Stomach (tissue), 9 donors: ENCODE data around the gene TTC34. TPM values are rescaled to one million over a fixed set of nuclear protein-coding genes. Genes with fewer than 3 reads are reported as not detected.
A peak's percentile ranks its signal among the peaks of the same experiment; 100 is the strongest.
"Not testable (repeated sequence)": the region's sequence is repeated elsewhere in the genome, so short reads cannot be mapped to it uniquely, and the experiment has no call there.

Source experiments
- DNase-seq, 2 donors: peaks; one replicate each; pipeline versions ENCODE4 v3.0.0 to v3.0.0-alpha.2; 2013 to 2019
- H3K27ac ChIP-seq, 5 donors: fragments of 200-600 bp in 4 of 5; sonication (generic) in 4 of 5; one replicate each; pipeline ENCODE4 v1.5.1; 2013 to 2019; ENCODE audit warnings: mild to moderate bottlenecking in 1 of 5, moderate library complexity in 1 of 5
- H3K27me3 ChIP-seq, 3 donors: fragments of 200-600 bp; sonication (generic); one replicate each; pipeline ENCODE4 v1.5.1; 2017 to 2019; ENCODE audit warnings: mixed run types in 1 of 3
- H3K36me3 ChIP-seq, 4 donors: fragments of 200-600 bp; sonication (generic); 1 replicate in 3 of 4; 2 replicates in 1 of 4; pipeline ENCODE4 v1.5.1; 2016 to 2019
- H3K4me1 ChIP-seq, 4 donors: fragments of 200-600 bp; sonication (generic); one replicate each; pipeline ENCODE4 v1.5.1; 2016 to 2019
- H3K4me3 ChIP-seq, 4 donors: fragments of 200-600 bp; sonication (generic) in 3 of 4; one replicate each; pipeline ENCODE4 v1.5.1; 2016 to 2019; ENCODE audit warnings: mild to moderate bottlenecking in 1 of 4
- H3K9me3 ChIP-seq, 4 donors: fragments of 200-600 bp; sonication (generic); one replicate each; pipeline ENCODE4 v1.5.1; 2016 to 2019
- EP300 ChIP-seq: sonication (generic); formaldehyde crosslinking; IDR thresholded peaks from one replicate; pipeline ENCODE4 v1.6.1; 2017; ENCODE audit warnings: antibody characterized with exemption
- POLR2A ChIP-seq, 4 donors: fragments of 450-650 bp; IDR thresholded peaks; one replicate each; pipeline ENCODE4 v1.6.1; 2016; ENCODE audit warnings: antibody characterized with exemption in 4 of 4, control low read depth in 2 of 4, mild to moderate bottlenecking in 1 of 4, moderate library complexity in 1 of 4
- POLR2AphosphoS5 ChIP-seq, 3 donors: sonication (generic); formaldehyde crosslinking; IDR thresholded peaks; one replicate each; pipeline ENCODE4 v1.6.1; 2016; ENCODE audit warnings: antibody characterized with exemption in 3 of 3
- WGBS, 5 donors: extraction: QIAGEN DNeasy Blood & Tissue Kit in 3 of 5; methylation state at CpG; one replicate each; pipeline versions ENCODE4 v1.1.5 to v1.1.7; 2013 to 2018; 5-methylcytosine and 5-hydroxymethylcytosine counted together
- intact Hi-C: fragments of 100-400 bp; cut with DNase I; formaldehyde crosslinking; loops from one replicate; pipeline ENCODE4 v1.15.1; 2023; ENCODE audit warnings: low total_unique reads
- polyA plus RNA-seq, 3 donors: library from polyadenylated mRNA; stranded (reverse); fragments of 200-250 nt; gene quantifications; one replicate each; pipeline ENCODE4 v1.2.3, GENCODE V29; 2013
- total RNA-seq, 5 donors: library from RNA; depleted of rRNA; stranded (reverse); fragments of >200 nt; gene quantifications; one replicate each; pipeline versions ENCODE4 v1.1.0 to v1.2.3, GENCODE V29; 2014 to 2016
- TF ChIP-seq, protein P1 (sequence below), 7 experiments: fragments of 450-650 bp in 4 of 7; fragments of 200-600 bp in 3 of 7; sonication (generic) in 3 of 7; IDR thresholded peaks; one replicate each; pipeline ENCODE4 v1.5.1; 2016 to 2019; ENCODE audit warnings: antibody characterized with exemption in 7 of 7, control low read depth in 2 of 7, mild to moderate bottlenecking in 1 of 7
- donor health status: healthy with polysubstance abuse.
- donor health status: Bipolar disorder and iron deficiency.
- donor health status: healthy.

Gene TTC34
- total and polyA plus RNA-seq, 8 donors: 0.06 to 1.3 (median 0.33) TPM; not detected in 2

DNA sequence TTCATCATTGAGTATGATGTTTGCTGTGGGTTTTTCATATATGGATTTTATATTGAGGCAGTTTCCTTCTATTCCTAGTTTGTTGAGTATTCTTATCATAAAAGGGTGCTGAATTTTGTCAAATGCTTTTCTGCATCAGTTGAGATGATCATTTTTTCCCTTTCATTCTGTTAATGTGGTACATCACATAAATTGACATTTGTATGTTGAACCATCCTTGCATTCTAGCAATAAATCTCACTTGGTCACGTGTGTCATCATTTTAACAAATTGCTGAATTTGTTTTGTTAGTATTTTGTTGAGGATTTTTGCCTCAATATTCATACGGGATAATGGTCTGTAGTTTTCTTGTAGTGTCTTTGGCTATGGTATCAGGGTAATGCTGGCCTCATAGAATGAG lies 19.9 kb downstream of the TTC34 start:
- 60 to 69% (median 65%) methylated on average over 2 of the region's 2 CpGs for WGBS, 5 donors
- no peak overlapping the region for H3K27ac ChIP-seq
- H3K36me3 ChIP-seq: no peaks in the 10 kb centered on the region
- H3K4me3 ChIP-seq: no peak overlapping the region
- intact Hi-C loops: no loop called here
- H3K27me3 ChIP-seq: peaks cover 0 to 53% (median 0%) of the 10 kb centered on the region in 3 donors
- no peaks in the 10 kb centered on the region for H3K4me1 ChIP-seq
- no peak for DNase-seq
- peaks cover 7 to 36% (median 29%) of the 10 kb centered on the region in 4 donors for H3K9me3 ChIP-seq
- TF ChIP-seq POLR2AphosphoS5 (IDR thresholded peaks at IDR 0.05) (no peak), POLR2A (IDR thresholded peaks at IDR 0.05) (no peak), EP300 (no peak)
- TF ChIP-seq, protein P1, sequence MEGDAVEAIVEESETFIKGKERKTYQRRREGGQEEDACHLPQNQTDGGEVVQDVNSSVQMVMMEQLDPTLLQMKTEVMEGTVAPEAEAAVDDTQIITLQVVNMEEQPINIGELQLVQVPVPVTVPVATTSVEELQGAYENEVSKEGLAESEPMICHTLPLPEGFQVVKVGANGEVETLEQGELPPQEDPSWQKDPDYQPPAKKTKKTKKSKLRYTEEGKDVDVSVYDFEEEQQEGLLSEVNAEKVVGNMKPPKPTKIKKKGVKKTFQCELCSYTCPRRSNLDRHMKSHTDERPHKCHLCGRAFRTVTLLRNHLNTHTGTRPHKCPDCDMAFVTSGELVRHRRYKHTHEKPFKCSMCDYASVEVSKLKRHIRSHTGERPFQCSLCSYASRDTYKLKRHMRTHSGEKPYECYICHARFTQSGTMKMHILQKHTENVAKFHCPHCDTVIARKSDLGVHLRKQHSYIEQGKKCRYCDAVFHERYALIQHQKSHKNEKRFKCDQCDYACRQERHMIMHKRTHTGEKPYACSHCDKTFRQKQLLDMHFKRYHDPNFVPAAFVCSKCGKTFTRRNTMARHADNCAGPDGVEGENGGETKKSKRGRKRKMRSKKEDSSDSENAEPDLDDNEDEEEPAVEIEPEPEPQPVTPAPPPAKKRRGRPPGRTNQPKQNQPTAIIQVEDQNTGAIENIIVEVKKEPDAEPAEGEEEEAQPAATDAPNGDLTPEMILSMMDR (IDR thresholded peaks at IDR 0.05): no peak

DNA sequence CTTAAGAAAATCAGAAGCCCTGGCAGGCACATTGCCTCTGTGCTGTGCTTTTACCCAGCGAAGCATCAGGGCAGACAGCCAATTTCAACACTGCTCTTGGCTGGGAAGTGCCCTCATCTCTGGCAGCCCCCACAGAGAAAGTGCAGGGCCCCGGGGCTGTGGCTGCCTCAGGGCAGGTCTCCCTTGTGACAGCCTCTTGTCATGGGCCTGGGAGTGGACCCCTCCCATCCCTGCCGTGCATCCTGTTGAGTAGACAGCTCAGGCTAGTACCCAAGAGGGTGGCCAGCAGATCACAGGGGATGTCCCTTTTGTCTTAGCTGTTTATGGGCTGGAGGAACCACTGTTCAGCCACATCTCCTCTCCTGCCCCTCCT lies 23.3 kb downstream of the TTC34 start:
- Histone ChIP-seq H3K27me3 (peaks cover 0 to 35% (median 0%) of the 10 kb centered on the region in 3 donors), H3K27ac (no peak overlapping the region), H3K4me3 (no peak overlapping the region), H3K9me3 (peaks cover 7 to 32% (median 27%) of the 10 kb centered on the region in 4 donors), H3K36me3 (no peaks in the 10 kb centered on the region), H3K4me1 (no peaks in the 10 kb centered on the region)
- WGBS, 5 donors: 13 to 25% (median 14%) methylated on average over 1 to 3 of the region's 3 CpGs
- intact Hi-C loops: loop anchor here (5.0 kb wide), 1 partner anchor 356 kb away; no protein-coding TSS in a partner anchor
- TF ChIP-seq POLR2AphosphoS5 (IDR thresholded peaks at IDR 0.05): no peak
- no peak for TF ChIP-seq POLR2A (IDR thresholded peaks at IDR 0.05)
- no peak for DNase-seq

DNA sequence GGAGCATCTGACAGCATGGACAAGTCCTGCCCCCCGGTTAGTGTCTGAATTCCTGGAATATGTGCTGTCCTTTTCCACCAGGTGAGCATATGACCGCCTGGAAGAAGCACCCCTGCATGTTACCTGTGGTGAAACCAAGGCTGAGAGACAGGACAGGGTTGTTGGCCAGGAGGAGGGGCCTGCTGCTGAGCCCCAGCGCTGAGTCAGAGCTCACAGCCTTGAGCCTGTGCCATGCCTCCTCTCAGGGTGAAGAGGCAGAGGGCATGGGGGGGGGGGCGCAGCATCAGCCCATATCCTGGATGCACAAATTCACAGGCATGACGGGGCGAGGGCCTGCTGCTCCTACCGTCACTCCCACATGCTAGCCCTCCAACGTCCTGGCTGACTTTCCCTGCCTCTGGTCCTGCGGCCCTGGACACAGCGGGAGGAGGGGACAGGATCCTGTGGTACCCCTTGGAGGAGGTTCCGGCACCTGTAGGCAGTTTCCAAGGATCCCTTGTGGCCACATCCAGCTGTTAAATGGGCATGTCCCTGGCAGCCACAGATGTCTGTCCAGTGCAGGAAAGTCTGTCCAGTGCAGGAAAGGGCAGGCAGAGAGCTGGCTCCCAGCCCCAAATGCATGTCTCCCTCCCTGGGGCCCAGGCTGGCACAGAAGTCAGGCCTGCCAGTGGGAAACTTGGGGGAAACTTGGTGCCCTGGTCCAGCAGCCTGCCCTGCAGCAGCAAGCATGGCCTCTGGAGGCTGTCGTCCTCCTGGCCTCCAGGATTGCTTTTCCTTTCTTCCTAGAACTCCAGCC lies 23.9 kb downstream of the TTC34 start:
- H3K27ac ChIP-seq: no peak overlapping the region
- no peak for DNase-seq
- H3K9me3 ChIP-seq: peaks cover 7 to 26% (median 23%) of the 10 kb centered on the region in 4 donors
- intact Hi-C loops: loop anchor here (5.0 kb wide), 1 partner anchor 355 kb away; no protein-coding TSS in a partner anchor
- H3K4me3 ChIP-seq: no peak overlapping the region
- H3K27me3 ChIP-seq: peaks cover 0 to 36% (median 0%) of the 10 kb centered on the region in 3 donors
- no peaks in the 10 kb centered on the region for H3K4me1 ChIP-seq
- WGBS, 5 donors: 43 to 60% (median 53%) methylated on average over 9 to 12 of the region's 12 CpGs
- no peaks in the 10 kb centered on the region for H3K36me3 ChIP-seq
- TF ChIP-seq, protein P1 (IDR thresholded peaks at IDR 0.05): no peak
- TF ChIP-seq EP300 (no peak), POLR2A (IDR thresholded peaks at IDR 0.05) (no peak), POLR2AphosphoS5 (IDR thresholded peaks at IDR 0.05) (no peak)

- not testable (repeated sequence) for H3K9me3 ChIP-seq, H3K4me1 ChIP-seq, DNase-seq, H3K36me3 ChIP-seq, H3K27ac ChIP-seq, H3K4me3 ChIP-seq
- H3K27me3 ChIP-seq: peaks cover 0 to 36% (median 0%) of the 10 kb centered on the region in 3 donors
- intact Hi-C loops: loop anchor here (5.0 kb wide), 1 partner anchor 353 kb away; no protein-coding TSS in a partner anchor
- 60 to 81% (median 71%) methylated on average over 1 to 4 of the region's 4 CpGs for WGBS, 5 donors
Measured at GRCh38 chr1:2775333-2775732, 26.2 kb downstream of the TTC34 start.

GRCh38 chr1:2768052-2768451 lies 33.4 kb downstream of the TTC34 start:
- intact Hi-C loops, H3K4me1 ChIP-seq, H3K27ac ChIP-seq, H3K36me3 ChIP-seq, DNase-seq, H3K9me3 ChIP-seq, H3K4me3 ChIP-seq: not testable (repeated sequence)
- peaks cover 0 to 16% (median 0%) of the 10 kb centered on the region in 3 donors for H3K27me3 ChIP-seq
- WGBS, 5 donors: 52 to 67% (median 55%) methylated on average over 6 to 8 of the region's 8 CpGs

DNA sequence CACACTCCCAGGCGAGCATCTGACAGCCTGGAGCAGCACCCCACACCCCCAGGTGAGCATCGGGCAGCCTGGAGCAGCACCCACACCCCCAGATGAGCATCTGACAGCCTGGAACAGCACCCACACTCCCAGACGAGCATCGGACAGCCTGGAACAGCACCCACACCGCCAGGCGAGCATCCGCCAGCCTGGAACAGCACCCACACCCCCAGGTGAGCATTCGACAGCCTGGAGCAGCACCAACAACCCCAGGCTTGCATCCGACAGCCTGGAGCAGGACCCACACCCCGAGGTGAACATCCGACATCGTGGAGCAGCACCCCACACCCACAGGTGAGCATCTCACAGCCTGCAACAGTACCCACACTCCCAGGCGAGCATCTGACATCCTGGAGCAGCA lies 42.1 kb downstream of the TTC34 start:
- H3K9me3 ChIP-seq, H3K4me3 ChIP-seq, H3K27ac ChIP-seq, H3K4me1 ChIP-seq, H3K27me3 ChIP-seq, H3K36me3 ChIP-seq, intact Hi-C loops: not testable (repeated sequence)
- 50 to 68% (median 63%) methylated on average over 5 to 12 of the region's 13 CpGs for WGBS, 5 donors
- peak in 1 of 2 donors; percentile 25 for DNase-seq

DNA sequence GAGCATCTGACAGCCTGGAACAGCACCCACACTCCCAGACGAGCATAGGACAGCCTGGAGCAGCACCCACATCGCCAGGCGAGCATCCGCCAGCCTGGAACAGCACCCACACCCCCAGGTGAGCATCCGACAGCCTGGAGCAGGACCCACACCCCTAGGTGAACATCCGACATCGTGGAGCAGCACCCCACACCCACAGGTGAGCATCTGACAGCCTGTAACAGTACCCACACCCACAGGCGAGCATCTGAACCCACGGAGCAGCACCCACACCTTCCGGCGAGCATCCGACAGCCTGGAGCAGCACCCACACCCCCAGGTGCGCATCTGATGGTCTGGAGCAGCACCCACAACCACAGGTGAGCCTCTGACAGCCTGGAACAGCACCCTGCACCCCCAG lies 44.0 kb downstream of the TTC34 start:
- H3K9me3 ChIP-seq, intact Hi-C loops, H3K27ac ChIP-seq, H3K36me3 ChIP-seq, DNase-seq, H3K27me3 ChIP-seq, H3K4me3 ChIP-seq, H3K4me1 ChIP-seq: not testable (repeated sequence)
- WGBS, 5 donors: 51 to 62% (median 57%) methylated on average over 5 to 7 of the region's 13 CpGs; no CpG with 5 or more reads in 1 of the 5 donors

DNA sequence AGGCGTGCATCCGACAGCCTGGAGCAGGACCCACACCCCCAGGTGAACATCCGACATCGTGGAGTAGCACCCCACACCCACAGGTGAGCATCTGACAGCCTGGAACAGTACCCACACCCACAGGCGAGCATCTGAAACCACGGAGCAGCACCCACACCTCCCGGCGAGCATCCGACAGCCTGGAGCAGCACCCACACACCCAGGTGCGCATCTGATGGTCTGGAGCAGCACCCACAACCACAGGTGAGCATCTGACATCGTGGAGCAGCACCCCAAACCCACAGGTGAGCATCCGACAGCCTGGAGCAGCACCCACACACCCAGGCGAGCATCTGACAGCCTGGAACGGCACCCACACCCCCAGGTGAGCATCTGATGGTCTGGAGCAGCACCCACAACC lies 46.1 kb downstream of the TTC34 start:
- H3K9me3 ChIP-seq, H3K36me3 ChIP-seq, H3K4me3 ChIP-seq, intact Hi-C loops, DNase-seq, H3K27ac ChIP-seq, H3K4me1 ChIP-seq: not testable (repeated sequence)
- WGBS, 5 donors: 34 to 38% (median 36%) methylated on average over 6 to 10 of the region's 14 CpGs; no CpG with 5 or more reads in 2 of the 5 donors
- peaks cover 0 to 20% (median 0%) of the 10 kb centered on the region in 3 donors for H3K27me3 ChIP-seq

GRCh38 chr1:2754597-2754996 lies 46.9 kb downstream of the TTC34 start:
- H3K27ac ChIP-seq, H3K9me3 ChIP-seq, H3K4me3 ChIP-seq, H3K36me3 ChIP-seq, DNase-seq, H3K4me1 ChIP-seq, intact Hi-C loops: not testable (repeated sequence)
- peaks cover 0 to 25% (median 0%) of the 10 kb centered on the region in 3 donors for H3K27me3 ChIP-seq
- 22 to 42% (median 28%) methylated on average over 1 to 6 of the region's 10 CpGs; no CpG with 5 or more reads in 1 of the 5 donors for WGBS, 5 donors
